Caco-2 (cell line): Measurements from ENCODE around the gene RRP1B. TPM values are rescaled to one million over a fixed set of nuclear protein-coding genes. Genes with fewer than 3 reads are reported as not detected.

Experiments used
- BruUV-seq: library from RNA; stranded (reverse); fragments of 400-500 nt; replicated peaks from 2 replicates; lab custom pipeline; 2021; lab: Mats Ljungman, UMichigan
- CTCF ChIA-PET: fragments of 300-600 bp; sonication (Branson Sonifier 250); formaldehyde crosslinking; loops from one replicate; lab custom pipeline; 2022; ENCODE audit warnings: antibody characterized with exemption; lab: Charles Lee
- POLR2A ChIA-PET: fragments of 300-600 bp; sonication (Branson Sonifier 250); formaldehyde crosslinking; loops from one replicate; lab custom pipeline; 2022; ENCODE audit warnings: antibody characterized with exemption; lab: Charles Lee
- DNase-seq, 2 experiments: peaks; one replicate each; pipeline versions ENCODE4 v3.0.0 to v3.0.0-alpha.2; 2020 to 2022
- H3K27me3 ChIP-seq: replicated peaks from 2 replicates; pipeline ENCODE4 v1.6.0; 2011; ENCODE audit warnings: low read length; ENCODE audit not compliant: control insufficient read depth, insufficient read depth
- H3K36me3 ChIP-seq: 2 replicates; pipeline ENCODE4 v1.5.1; 2011; ENCODE audit warnings: low read length; ENCODE audit not compliant: control insufficient read depth, insufficient read depth
- H3K4me1 ChIP-seq: fragments of 250-450 bp; sonication (Bioruptor Pico); 2 replicates; pipeline ENCODE4 v1.5.1; 2020; ENCODE audit warnings: mild to moderate bottlenecking
- H3K4me3 ChIP-seq: 2 replicates; pipeline ENCODE4 v1.5.1; 2011; ENCODE audit warnings: low read depth, mild to moderate bottlenecking, control low read depth, low read length
- H3K9me3 ChIP-seq: fragments of 250-450 bp; sonication (Bioruptor Pico); 2 replicates; pipeline ENCODE4 v1.5.1; 2020; ENCODE audit warnings: mild to moderate bottlenecking, moderate library complexity
- H3K27ac Mint-ChIP-seq: one replicate; pipeline ENCODE4 v1.8.0; 2022; ENCODE audit warnings: mixed read lengths; ENCODE audit not compliant: unreplicated experiment
- H3K27me3 Mint-ChIP-seq: one replicate; pipeline ENCODE4 v1.8.0; 2022; ENCODE audit warnings: mixed read lengths; ENCODE audit not compliant: insufficient read depth, unreplicated experiment
- H3K36me3 Mint-ChIP-seq: one replicate; pipeline ENCODE4 v1.8.0; 2022; ENCODE audit warnings: mild to moderate bottlenecking, mixed read lengths; ENCODE audit not compliant: insufficient read depth, unreplicated experiment
- H3K4me1 Mint-ChIP-seq: one replicate; pipeline ENCODE4 v1.8.0; 2022; ENCODE audit warnings: low read depth, mixed read lengths; ENCODE audit not compliant: unreplicated experiment
- H3K4me3 Mint-ChIP-seq: one replicate; pipeline ENCODE4 v1.8.0; 2022; ENCODE audit warnings: mild to moderate bottlenecking, moderate library complexity, mixed read lengths; ENCODE audit not compliant: unreplicated experiment
- H3K9me3 Mint-ChIP-seq: one replicate; pipeline ENCODE4 v1.8.0; 2022; ENCODE audit warnings: mixed read lengths; ENCODE audit not compliant: unreplicated experiment
- intact Hi-C: fragments of 100-400 bp; cut with micrococcal nuclease; formaldehyde crosslinking; loops from one replicate; pipeline ENCODE4 v1.10.0; 2022; ENCODE audit not compliant: unreplicated experiment
- total RNA-seq: library from RNA; stranded (reverse); gene quantifications from 2 replicates; pipeline ENCODE4 v1.2.3, GENCODE V29; 2022
- TF ChIP-seq, protein P1 (sequence below), 2 experiments: fragments of 200-600 bp in 1 of 2; IDR thresholded peaks; 1 replicate in 1 of 2; 2 replicates in 1 of 2; pipeline versions ENCODE4 v1.5.1 to v1.8.0; 2011 to 2022; ENCODE audit warnings: antibody characterized with exemption in 1 of 2, control low read depth in 1 of 2, inconsistent platforms in 1 of 2, low read depth in 1 of 2, low read length in 1 of 2, mild to moderate bottlenecking in 1 of 2, moderate library complexity in 1 of 2; ENCODE audit not compliant: insufficient read depth in 1 of 2, severe bottlenecking in 1 of 2, unreplicated experiment in 1 of 2

Gene RRP1B
- total RNA-seq, 1 experiment from 2014 or later = 49.5 TPM

- Mint-ChIP-seq H3K4me3 (no peak overlapping the region), H3K9me3 (no peaks in the 10 kb centered on the region), H3K4me1 (peaks cover 14% of the 10 kb centered on the region), H3K27me3 (no peaks in the 10 kb centered on the region), H3K36me3 (peaks cover 8% of the 10 kb centered on the region), H3K27ac (peak overlapping the region; percentile 75)
- TF ChIP-seq, protein P1, sequence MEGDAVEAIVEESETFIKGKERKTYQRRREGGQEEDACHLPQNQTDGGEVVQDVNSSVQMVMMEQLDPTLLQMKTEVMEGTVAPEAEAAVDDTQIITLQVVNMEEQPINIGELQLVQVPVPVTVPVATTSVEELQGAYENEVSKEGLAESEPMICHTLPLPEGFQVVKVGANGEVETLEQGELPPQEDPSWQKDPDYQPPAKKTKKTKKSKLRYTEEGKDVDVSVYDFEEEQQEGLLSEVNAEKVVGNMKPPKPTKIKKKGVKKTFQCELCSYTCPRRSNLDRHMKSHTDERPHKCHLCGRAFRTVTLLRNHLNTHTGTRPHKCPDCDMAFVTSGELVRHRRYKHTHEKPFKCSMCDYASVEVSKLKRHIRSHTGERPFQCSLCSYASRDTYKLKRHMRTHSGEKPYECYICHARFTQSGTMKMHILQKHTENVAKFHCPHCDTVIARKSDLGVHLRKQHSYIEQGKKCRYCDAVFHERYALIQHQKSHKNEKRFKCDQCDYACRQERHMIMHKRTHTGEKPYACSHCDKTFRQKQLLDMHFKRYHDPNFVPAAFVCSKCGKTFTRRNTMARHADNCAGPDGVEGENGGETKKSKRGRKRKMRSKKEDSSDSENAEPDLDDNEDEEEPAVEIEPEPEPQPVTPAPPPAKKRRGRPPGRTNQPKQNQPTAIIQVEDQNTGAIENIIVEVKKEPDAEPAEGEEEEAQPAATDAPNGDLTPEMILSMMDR (IDR thresholded peaks at IDR 0.05; ENCODE audit: insufficient read depth in 1 of 2, low read depth in 1 of 2, low read length in 1 of 2, severe bottlenecking in 1 of 2, unreplicated experiment in 1 of 2) = no peak
- H3K4me1 ChIP-seq = no peaks in the 10 kb centered on the region; the same call in 1 of the 2 replicates
- no peak for DNase-seq
- no peaks in the 10 kb centered on the region for H3K36me3 ChIP-seq
- POLR2A ChIA-PET = no interaction called here
- no peak overlapping the region for H3K4me3 ChIP-seq
- no peaks in the 10 kb centered on the region for H3K27me3 ChIP-seq
- BruUV-seq = no TSS peak
- intact Hi-C loops = no loop called here
- CTCF ChIA-PET = interaction anchor here (0.6 kb wide), 1 partner anchor 10 kb away, joined by 5 read pairs; no protein-coding TSS in a partner anchor
- no peaks in the 10 kb centered on the region for H3K9me3 ChIP-seq
Observed at GRCh38 chr21:43703035-43703880, 43.9 kb downstream of the RRP1B start.

- Mint-ChIP-seq H3K9me3 (no peaks in the 10 kb centered on the region), H3K4me3 (no peak overlapping the region), H3K27ac (no peak overlapping the region), H3K4me1 (peaks cover 22% of the 10 kb centered on the region), H3K27me3 (no peaks in the 10 kb centered on the region), H3K36me3 (peaks cover 8% of the 10 kb centered on the region)
- TF ChIP-seq, protein P1 (IDR thresholded peaks at IDR 0.05; ENCODE audit: insufficient read depth in 1 of 2, low read depth in 1 of 2, low read length in 1 of 2, severe bottlenecking in 1 of 2, unreplicated experiment in 1 of 2) = no peak
- ChIA-PET POLR2A (no interaction called here), CTCF (no interaction called here)
- no peaks in the 10 kb centered on the region for H3K9me3 ChIP-seq
- no peak overlapping the region for H3K4me3 ChIP-seq
- H3K36me3 ChIP-seq = no peaks in the 10 kb centered on the region
- intact Hi-C loops = no loop called here
- no peaks in the 10 kb centered on the region for H3K27me3 ChIP-seq
- DNase-seq = no peak
- H3K4me1 ChIP-seq = peaks cover 24% of the 10 kb centered on the region
- BruUV-seq = no TSS peak
Observed at GRCh38 chr21:43707462-43707861, 48.1 kb downstream of the RRP1B start.

DNA sequence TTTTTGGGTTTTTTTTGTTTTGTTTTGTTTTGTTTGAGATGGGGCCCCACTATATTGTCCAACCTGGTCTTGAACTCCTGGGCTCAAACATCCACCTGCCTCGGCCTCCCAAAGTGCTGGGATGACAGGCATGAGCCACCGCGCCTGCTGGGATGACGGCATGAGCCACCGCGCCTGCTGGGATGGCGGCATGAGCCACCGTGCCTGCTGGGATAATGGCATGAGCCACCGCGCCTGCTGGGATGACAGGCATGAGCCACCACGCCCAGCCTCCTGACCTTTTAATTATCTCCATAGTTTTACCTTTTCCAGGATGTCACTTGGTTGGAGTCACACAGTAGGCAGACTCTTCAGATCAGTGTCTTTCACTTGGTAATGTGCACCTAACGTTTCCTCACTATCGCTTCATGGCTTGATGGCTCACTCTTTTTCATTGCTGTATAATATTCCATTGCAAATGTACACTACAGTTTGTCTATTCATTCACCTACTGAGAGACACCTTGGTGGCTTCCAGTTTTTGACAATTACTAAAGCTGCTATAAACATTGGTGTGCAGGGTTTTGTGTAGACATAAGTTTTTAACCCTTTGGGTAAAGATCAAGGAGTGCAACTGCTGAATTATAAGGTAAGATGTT is 49.5 kb downstream of the RRP1B start:
- intact Hi-C loops = no loop called here
- TF ChIP-seq, protein P1 (IDR thresholded peaks at IDR 0.05; ENCODE audit: insufficient read depth in 1 of 2, low read depth in 1 of 2, low read length in 1 of 2, severe bottlenecking in 1 of 2, unreplicated experiment in 1 of 2) = no peak
- Mint-ChIP-seq H3K4me1 (peaks cover 19% of the 10 kb centered on the region), H3K4me3 (no peak overlapping the region), H3K27me3 (no peaks in the 10 kb centered on the region), H3K36me3 (peaks cover 14% of the 10 kb centered on the region), H3K27ac (peak overlapping the region; percentile 5), H3K9me3 (no peaks in the 10 kb centered on the region)
- no peaks in the 10 kb centered on the region for H3K9me3 ChIP-seq
- ChIA-PET POLR2A (no interaction called here), CTCF (no interaction called here)
- BruUV-seq = no TSS peak
- no peaks in the 10 kb centered on the region for H3K27me3 ChIP-seq
- H3K36me3 ChIP-seq = no peaks in the 10 kb centered on the region
- no peak overlapping the region for H3K4me3 ChIP-seq
- peaks cover 36% of the 10 kb centered on the region for H3K4me1 ChIP-seq
- no peak for DNase-seq
